Panc1 (cell line): Measurements from ENCODE around the gene TXNDC16. TPM values are rescaled to one million over a fixed set of nuclear protein-coding genes. Genes with fewer than 3 reads are reported as not detected.

Experiments used
- ATAC-seq: fragments of 200-7000 bp; cut with Tn5 transposase; 2 replicates; pipeline ENCODE4 v1.9.1; 2020; ENCODE audit warnings: mild to moderate bottlenecking, moderate library complexity
- BruUV-seq: library from RNA; stranded (reverse); fragments of 400-500 nt; replicated peaks from 2 replicates; lab custom pipeline; 2021; lab: Mats Ljungman, UMichigan
- CTCF ChIA-PET: fragments of 300-600 bp; sonication (Branson Sonifier 250); formaldehyde crosslinking; loops from one replicate; lab custom pipeline; 2022; ENCODE audit warnings: antibody characterized with exemption; lab: Charles Lee
- POLR2A ChIA-PET: fragments of 300-600 bp; sonication (Branson Sonifier 250); formaldehyde crosslinking; loops from one replicate; lab custom pipeline; 2022; ENCODE audit warnings: antibody characterized with exemption; lab: Charles Lee
- DNase-seq: peaks from one replicate; pipeline ENCODE4 v3.0.0-alpha.2; 2010; ENCODE audit warnings: low read depth, low spot score
- H3K27ac ChIP-seq: 2 replicates; pipeline ENCODE4 v1.5.1; 2011; ENCODE audit warnings: mild to moderate bottlenecking, low read length, inconsistent platforms
- H3K27me3 ChIP-seq: fragments of 200-500 bp; sonication (Bioruptor generic); 2 replicates; pipeline ENCODE4 v1.6.0; 2014; ENCODE audit warnings: low read length, inconsistent platforms; ENCODE audit not compliant: control insufficient read depth, insufficient read depth
- H3K36me3 ChIP-seq: fragments of 200-500 bp; sonication (Bioruptor generic); 2 replicates; pipeline ENCODE4 v1.5.1; 2014; ENCODE audit warnings: inconsistent platforms, mild to moderate bottlenecking, low read length, moderate library complexity; ENCODE audit not compliant: control insufficient read depth, insufficient read depth
- H3K4me1 ChIP-seq: 2 replicates; pipeline ENCODE4 v1.5.1; 2011; ENCODE audit warnings: inconsistent platforms, mild to moderate bottlenecking, low read length, moderate library complexity; ENCODE audit not compliant: control insufficient read depth, insufficient read depth
- H3K4me3 ChIP-seq, 2 experiments: 2 replicates each; pipeline ENCODE4 v1.5.1; 2011 to 2012; ENCODE audit warnings: low read depth in 2 of 2, low read length in 2 of 2, mild to moderate bottlenecking in 2 of 2, inconsistent platforms in 1 of 2, moderate library complexity in 1 of 2
- H3K9me3 ChIP-seq: fragments of 200-500 bp; sonication (Bioruptor generic); 2 replicates; pipeline ENCODE4 v1.5.1; 2014; ENCODE audit warnings: low read depth, mild to moderate bottlenecking, inconsistent platforms, low read length, moderate library complexity; ENCODE audit not compliant: control insufficient read depth, insufficient read depth
- POLR2AphosphoS5 ChIP-seq: IDR thresholded peaks from 2 replicates; pipeline ENCODE4 v1.6.1; 2012; ENCODE audit warnings: mild to moderate bottlenecking, low read depth, low read length, moderate library complexity
- SIN3A ChIP-seq: IDR thresholded peaks from 2 replicates; pipeline ENCODE4 v1.6.1; 2012; ENCODE audit warnings: low read depth, mild to moderate bottlenecking, low read length, moderate library complexity, borderline replicate concordance; ENCODE audit not compliant: insufficient read depth
- TCF7L2 ChIP-seq: IDR thresholded peaks from 2 replicates; pipeline ENCODE4 v1.6.1; 2011; ENCODE audit warnings: mild to moderate bottlenecking, low read depth, low read length, inconsistent platforms
- in situ Hi-C: cut with HindIII; loops from 2 replicates; pipeline ENCODE4 v1.10.0; 2016; ENCODE audit warnings: low sequenced_read_pairs, low pct_unique_long_range_greater_than_20kb
- intact Hi-C: fragments of 100-400 bp; cut with micrococcal nuclease; formaldehyde crosslinking; loops from one replicate; pipeline ENCODE4 v1.10.0; 2022; ENCODE audit not compliant: unreplicated experiment
- total RNA-seq: library from RNA; stranded (reverse); gene quantifications from one replicate; pipeline ENCODE4 v1.2.1, GENCODE V29; 2021; ENCODE audit not compliant: unreplicated experiment
- TF ChIP-seq, protein P1 (sequence below), 2 experiments: IDR thresholded peaks; 2 replicates each; pipeline ENCODE4 v1.6.1; 2011 to 2012; ENCODE audit warnings: low read depth in 2 of 2, control low read depth in 1 of 2, low read length in 1 of 2, mild to moderate bottlenecking in 1 of 2, moderate library complexity in 1 of 2; ENCODE audit not compliant: insufficient read depth in 1 of 2
- TF ChIP-seq, protein P2 (sequence below): fragments of 450-650 bp; IDR thresholded peaks from 2 replicates; pipeline ENCODE4 v1.5.1; 2017; ENCODE audit warnings: mild to moderate bottlenecking

TXNDC16 gene
- total RNA-seq, 1 experiment from 2014 or later: 4.9 TPM

DNA sequence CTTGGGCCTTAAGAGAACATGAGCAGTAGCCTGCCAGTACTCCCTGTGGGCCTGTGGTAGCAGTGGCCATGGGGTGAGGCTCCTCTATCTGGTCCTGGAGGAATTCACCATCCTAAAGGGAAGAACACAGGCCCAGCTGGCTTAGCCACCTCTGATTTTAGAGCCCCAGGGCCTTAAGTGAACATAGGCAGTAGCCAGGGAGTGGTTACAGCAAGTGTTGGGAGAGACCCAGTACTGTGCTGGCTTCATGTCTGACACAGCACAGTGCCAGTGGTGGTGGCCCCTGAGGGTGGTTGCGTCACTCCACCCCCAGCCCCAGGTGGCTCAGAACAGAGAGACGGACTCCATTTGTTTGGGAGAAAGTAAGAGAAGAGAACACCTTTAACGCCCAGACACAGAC lies 105.1 kb downstream of the TXNDC16 start:
- intact Hi-C loops: no loop called here

DNA sequence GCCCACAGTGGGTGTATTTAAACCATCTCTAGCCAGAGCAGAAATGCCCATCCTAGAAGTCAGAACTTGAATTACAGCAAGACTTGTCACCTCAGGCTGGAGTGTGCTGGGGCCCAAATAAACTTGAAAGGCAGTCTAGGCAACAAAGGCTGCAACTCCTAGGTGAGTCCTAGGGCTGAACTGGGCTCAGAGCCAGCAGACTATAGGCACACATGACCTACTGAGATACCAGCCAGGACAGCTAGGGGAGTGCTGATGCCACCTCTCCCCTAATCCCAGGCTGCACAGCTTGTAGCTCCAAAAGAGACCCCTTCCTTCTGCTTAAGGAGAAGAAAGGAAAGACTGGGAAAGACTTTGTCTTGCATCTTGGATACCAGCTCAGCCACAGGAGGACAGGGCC lies 106.0 kb downstream of the TXNDC16 start:
- in situ Hi-C loops: no loop called here
- no TSS peak for BruUV-seq
- TF ChIP-seq POLR2AphosphoS5: no peak
- TF ChIP-seq, protein P1, sequence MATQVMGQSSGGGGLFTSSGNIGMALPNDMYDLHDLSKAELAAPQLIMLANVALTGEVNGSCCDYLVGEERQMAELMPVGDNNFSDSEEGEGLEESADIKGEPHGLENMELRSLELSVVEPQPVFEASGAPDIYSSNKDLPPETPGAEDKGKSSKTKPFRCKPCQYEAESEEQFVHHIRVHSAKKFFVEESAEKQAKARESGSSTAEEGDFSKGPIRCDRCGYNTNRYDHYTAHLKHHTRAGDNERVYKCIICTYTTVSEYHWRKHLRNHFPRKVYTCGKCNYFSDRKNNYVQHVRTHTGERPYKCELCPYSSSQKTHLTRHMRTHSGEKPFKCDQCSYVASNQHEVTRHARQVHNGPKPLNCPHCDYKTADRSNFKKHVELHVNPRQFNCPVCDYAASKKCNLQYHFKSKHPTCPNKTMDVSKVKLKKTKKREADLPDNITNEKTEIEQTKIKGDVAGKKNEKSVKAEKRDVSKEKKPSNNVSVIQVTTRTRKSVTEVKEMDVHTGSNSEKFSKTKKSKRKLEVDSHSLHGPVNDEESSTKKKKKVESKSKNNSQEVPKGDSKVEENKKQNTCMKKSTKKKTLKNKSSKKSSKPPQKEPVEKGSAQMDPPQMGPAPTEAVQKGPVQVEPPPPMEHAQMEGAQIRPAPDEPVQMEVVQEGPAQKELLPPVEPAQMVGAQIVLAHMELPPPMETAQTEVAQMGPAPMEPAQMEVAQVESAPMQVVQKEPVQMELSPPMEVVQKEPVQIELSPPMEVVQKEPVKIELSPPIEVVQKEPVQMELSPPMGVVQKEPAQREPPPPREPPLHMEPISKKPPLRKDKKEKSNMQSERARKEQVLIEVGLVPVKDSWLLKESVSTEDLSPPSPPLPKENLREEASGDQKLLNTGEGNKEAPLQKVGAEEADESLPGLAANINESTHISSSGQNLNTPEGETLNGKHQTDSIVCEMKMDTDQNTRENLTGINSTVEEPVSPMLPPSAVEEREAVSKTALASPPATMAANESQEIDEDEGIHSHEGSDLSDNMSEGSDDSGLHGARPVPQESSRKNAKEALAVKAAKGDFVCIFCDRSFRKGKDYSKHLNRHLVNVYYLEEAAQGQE (IDR thresholded peaks at IDR 0.05; ENCODE audit: insufficient read depth in 1 of 2, low read depth in 2 of 2, low read length in 1 of 2): no peak
- TF ChIP-seq, protein P2, sequence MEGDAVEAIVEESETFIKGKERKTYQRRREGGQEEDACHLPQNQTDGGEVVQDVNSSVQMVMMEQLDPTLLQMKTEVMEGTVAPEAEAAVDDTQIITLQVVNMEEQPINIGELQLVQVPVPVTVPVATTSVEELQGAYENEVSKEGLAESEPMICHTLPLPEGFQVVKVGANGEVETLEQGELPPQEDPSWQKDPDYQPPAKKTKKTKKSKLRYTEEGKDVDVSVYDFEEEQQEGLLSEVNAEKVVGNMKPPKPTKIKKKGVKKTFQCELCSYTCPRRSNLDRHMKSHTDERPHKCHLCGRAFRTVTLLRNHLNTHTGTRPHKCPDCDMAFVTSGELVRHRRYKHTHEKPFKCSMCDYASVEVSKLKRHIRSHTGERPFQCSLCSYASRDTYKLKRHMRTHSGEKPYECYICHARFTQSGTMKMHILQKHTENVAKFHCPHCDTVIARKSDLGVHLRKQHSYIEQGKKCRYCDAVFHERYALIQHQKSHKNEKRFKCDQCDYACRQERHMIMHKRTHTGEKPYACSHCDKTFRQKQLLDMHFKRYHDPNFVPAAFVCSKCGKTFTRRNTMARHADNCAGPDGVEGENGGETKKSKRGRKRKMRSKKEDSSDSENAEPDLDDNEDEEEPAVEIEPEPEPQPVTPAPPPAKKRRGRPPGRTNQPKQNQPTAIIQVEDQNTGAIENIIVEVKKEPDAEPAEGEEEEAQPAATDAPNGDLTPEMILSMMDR: no peak
- TF ChIP-seq TCF7L2: no peak
- TF ChIP-seq SIN3A: no peak
- POLR2A ChIA-PET: no interaction called here
- Histone ChIP-seq H3K9me3 (no peaks in the 10 kb centered on the region), H3K4me3 (no peak overlapping the region), H3K27ac (no peak overlapping the region), H3K27me3 (no peaks in the 10 kb centered on the region), H3K4me1 (no peaks in the 10 kb centered on the region), H3K36me3 (no peaks in the 10 kb centered on the region)
- CTCF ChIA-PET: no interaction called here
- DNase-seq (no peak), ATAC-seq (no peak)
- intact Hi-C loops: no loop called here

More for the DNA sequence above, 105.1 kb downstream of the TXNDC16 start:
- ATAC-seq (no peak), DNase-seq (no peak)
- in situ Hi-C loops: no loop called here
- H3K36me3 ChIP-seq: no peaks in the 10 kb centered on the region
- H3K9me3 ChIP-seq: no peaks in the 10 kb centered on the region
- H3K4me3 ChIP-seq: no peak overlapping the region
- POLR2A ChIA-PET: no interaction called here
- no peak for TF ChIP-seq TCF7L2
- TF ChIP-seq, protein P1 (IDR thresholded peaks at IDR 0.05; ENCODE audit: insufficient read depth in 1 of 2, low read depth in 2 of 2, low read length in 1 of 2): no peak
- no peak for TF ChIP-seq POLR2AphosphoS5
- TF ChIP-seq, protein P2: no peak
- no peak for TF ChIP-seq SIN3A
- CTCF ChIA-PET: no interaction called here
- H3K4me1 ChIP-seq: no peaks in the 10 kb centered on the region
- no peak overlapping the region for H3K27ac ChIP-seq
- no peaks in the 10 kb centered on the region for H3K27me3 ChIP-seq
- BruUV-seq: no TSS peak
